ENCODE measurements around the gene TUBB. TPM values are rescaled to one million over a fixed set of nuclear protein-coding genes. Genes with fewer than 3 reads are reported as not detected.
A peak's percentile ranks its signal among the peaks of the same experiment; 100 is the strongest.

TUBB gene
- total and polyA plus RNA-seq, 10 donors, result 109 to 344 (median 243) TPM

DNA sequence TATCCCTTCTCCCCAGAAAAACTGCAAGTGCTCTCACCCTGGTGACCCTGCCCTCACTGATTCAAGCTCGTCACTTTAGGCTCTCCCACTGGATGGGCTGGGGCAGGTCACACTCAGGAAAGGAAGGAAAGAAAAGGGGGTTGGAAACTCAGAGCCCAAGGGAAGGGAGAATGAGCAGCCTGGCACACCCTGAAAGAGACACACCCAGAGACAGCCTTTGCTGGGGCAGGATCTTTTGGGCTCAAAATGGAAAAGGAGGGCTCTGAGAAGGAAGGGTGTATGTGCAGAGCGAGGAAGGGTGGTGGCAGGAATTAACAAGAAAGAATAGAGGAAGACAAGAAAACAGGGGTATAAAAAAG is 36.2 kb upstream of the TUBB start:
- H3K27me3 ChIP-seq (replicated peaks in 1 of 7), result no peaks in the 10 kb centered on the region
- no peaks in the 10 kb centered on the region for H3K9me3 ChIP-seq
- intact Hi-C loops (cut with DNase I; ENCODE audit: low total_unique reads), result loop anchor here (2.0 kb wide), 1 partner anchor 37 kb away; the partner anchor contains the start of gene TUBB
- H3K4me3 ChIP-seq, result peak overlapping the region; percentile 90 to 99 (median 96)
- DNase-seq, result no peak
- peaks cover 0 to 39% (median 22%) of the 10 kb centered on the region in 6 donors for H3K36me3 ChIP-seq
- WGBS, 5 donors, result 0 to 3% (median 0%) methylated on average over 2 of the region's 2 CpGs
- TF ChIP-seq POLR2A (IDR thresholded peaks at IDR 0.05), result no peak
- peak in 1 of 3 donors; percentile 5 for TF ChIP-seq POLR2AphosphoS5 (IDR thresholded peaks at IDR 0.05)
- TF ChIP-seq, protein P1, sequence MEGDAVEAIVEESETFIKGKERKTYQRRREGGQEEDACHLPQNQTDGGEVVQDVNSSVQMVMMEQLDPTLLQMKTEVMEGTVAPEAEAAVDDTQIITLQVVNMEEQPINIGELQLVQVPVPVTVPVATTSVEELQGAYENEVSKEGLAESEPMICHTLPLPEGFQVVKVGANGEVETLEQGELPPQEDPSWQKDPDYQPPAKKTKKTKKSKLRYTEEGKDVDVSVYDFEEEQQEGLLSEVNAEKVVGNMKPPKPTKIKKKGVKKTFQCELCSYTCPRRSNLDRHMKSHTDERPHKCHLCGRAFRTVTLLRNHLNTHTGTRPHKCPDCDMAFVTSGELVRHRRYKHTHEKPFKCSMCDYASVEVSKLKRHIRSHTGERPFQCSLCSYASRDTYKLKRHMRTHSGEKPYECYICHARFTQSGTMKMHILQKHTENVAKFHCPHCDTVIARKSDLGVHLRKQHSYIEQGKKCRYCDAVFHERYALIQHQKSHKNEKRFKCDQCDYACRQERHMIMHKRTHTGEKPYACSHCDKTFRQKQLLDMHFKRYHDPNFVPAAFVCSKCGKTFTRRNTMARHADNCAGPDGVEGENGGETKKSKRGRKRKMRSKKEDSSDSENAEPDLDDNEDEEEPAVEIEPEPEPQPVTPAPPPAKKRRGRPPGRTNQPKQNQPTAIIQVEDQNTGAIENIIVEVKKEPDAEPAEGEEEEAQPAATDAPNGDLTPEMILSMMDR (IDR thresholded peaks at IDR 0.05 in 8 of 11, conservative IDR thresholded peaks at IDR 0.05 in 3 of 11), result no peak
- peaks cover 44 to 84% (median 61%) of the 10 kb centered on the region in 6 donors for H3K4me1 ChIP-seq
- H3K27ac ChIP-seq, result peak overlapping the region; percentile 93 to 100 (median 98)

DNA sequence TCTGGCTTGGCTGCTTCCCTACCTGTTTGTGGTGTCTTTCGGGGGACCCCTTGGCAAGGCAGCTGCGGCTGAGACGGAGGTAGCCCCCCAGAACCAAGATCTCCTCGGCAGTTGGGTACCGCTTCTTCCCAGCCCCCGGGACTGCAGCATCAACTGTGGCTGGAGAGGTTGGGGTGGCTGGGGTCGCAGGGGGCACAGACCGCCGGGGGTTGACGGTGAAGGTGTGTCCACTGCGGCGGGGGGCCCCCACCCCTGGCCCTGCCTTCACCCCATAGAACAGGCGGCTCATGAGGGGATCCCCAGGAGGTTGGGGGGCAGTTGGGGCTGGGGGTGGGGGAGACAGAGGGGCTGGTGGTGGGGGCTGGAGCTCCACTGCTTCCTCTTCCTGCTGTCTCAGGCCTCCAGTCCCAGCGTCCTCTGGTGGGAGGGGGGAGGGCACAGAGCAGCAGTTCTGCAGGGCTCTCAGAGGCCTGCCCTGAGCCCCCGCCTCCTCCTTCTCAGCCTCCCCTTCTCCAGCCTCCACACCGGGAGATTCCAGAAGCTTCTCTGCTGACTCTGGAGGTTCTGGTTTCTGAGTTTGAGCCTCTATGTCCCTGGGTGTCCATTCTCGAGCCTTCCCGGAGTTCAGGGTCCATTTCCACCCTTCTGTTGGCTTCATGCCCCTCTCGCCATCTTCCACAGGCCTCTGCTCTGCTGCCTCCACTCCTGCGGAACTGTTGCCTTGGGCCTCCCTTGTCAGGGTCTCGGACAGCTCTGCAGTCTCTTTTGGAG is 35.6 kb upstream of the TUBB start:
- H3K9me3 ChIP-seq, result no peaks in the 10 kb centered on the region
- intact Hi-C loops (cut with DNase I; ENCODE audit: low total_unique reads), result no loop called here
- no peaks in the 10 kb centered on the region for H3K27me3 ChIP-seq (replicated peaks in 1 of 7)
- TF ChIP-seq, protein P1 (IDR thresholded peaks at IDR 0.05 in 8 of 11, conservative IDR thresholded peaks at IDR 0.05 in 3 of 11), result peak in 2 of 11 experiments; percentile 12 to 30
- TF ChIP-seq POLR2A (IDR thresholded peaks at IDR 0.05) (no peak), POLR2AphosphoS5 (IDR thresholded peaks at IDR 0.05) (peak; percentile 52 to 70 (median 68))
- WGBS, 5 donors, result 2 to 6% (median 3%) methylated on average over 16 to 21 of the region's 21 CpGs
- H3K27ac ChIP-seq, result peak overlapping the region; percentile 93 to 100 (median 98)
- H3K4me3 ChIP-seq, result peak overlapping the region; percentile 90 to 99 (median 96)
- peaks cover 44 to 84% (median 61%) of the 10 kb centered on the region in 6 donors for H3K4me1 ChIP-seq
- peak; percentile 95 for DNase-seq
- H3K36me3 ChIP-seq, result peaks cover 0 to 32% (median 16%) of the 10 kb centered on the region in 6 donors

DNA sequence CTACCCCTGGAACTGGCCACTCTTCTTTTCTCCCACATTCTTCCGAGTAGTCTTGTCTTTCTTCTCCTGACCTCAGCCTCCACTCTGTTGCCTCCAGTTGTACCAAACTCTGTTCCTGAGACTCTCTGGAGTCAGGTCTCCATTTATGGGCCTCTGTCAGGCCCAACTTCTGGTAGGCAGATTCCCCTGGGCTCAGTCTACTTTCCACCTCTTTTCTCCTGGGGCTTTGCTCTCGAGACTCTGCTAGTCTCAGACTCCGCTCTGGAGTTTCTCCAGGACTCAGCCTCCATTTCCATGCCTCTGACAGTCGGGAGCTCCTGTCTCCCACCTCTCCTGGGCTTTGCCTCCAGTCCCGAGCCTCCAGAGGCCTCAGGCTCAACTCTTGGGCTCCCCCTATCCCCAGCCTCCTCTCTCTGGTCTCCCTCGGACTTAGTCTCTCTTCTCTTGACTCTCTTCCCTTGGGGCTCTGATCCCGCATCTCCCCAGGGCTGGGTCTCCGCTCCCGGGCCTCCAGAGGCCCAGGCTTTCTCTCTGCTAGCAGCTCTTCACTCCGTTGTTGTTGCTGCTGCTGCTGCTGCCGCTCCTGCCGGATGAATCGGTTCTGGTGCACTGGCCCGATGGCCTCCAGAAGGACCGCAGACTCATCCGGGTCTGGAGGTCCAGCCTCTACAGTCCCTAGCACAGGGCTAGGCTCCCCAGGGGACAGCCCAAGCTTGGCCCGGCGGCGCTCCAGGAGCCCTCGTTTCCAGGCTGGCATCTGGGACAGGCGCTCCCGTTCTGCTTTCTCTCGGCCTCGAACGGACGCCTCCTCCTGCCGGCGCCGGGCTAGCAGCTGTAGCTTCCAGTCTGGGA is 34.8 kb upstream of the TUBB start:
- Histone ChIP-seq H3K9me3 (no peaks in the 10 kb centered on the region), H3K27me3 (replicated peaks in 1 of 7) (no peaks in the 10 kb centered on the region), H3K4me3 (peak overlapping the region; percentile 90 to 99 (median 96)), H3K27ac (peak overlapping the region; percentile 93 to 100 (median 98)), H3K36me3 (peaks cover 0 to 24% (median 8%) of the 10 kb centered on the region in 6 donors), H3K4me1 (peaks cover 44 to 84% (median 61%) of the 10 kb centered on the region in 6 donors)
- DNase-seq, result peak; percentile 89
- intact Hi-C loops (cut with DNase I; ENCODE audit: low total_unique reads), result no loop called here
- no peak for TF ChIP-seq POLR2A (IDR thresholded peaks at IDR 0.05)
- TF ChIP-seq, protein P1 (IDR thresholded peaks at IDR 0.05 in 8 of 11, conservative IDR thresholded peaks at IDR 0.05 in 3 of 11), result peak in 2 of 11 experiments; percentile 19 to 33
- TF ChIP-seq POLR2AphosphoS5 (IDR thresholded peaks at IDR 0.05), result peak in 2 of 3 donors; percentile 37 to 52
- 10 to 25% (median 12%) methylated on average over 21 to 29 of the region's 29 CpGs for WGBS, 5 donors
